ENCODE data around the gene MPPED1. TPM values are rescaled to one million over a fixed set of nuclear protein-coding genes. Genes with fewer than 3 reads are reported as not detected.
A peak's percentile ranks its signal among the peaks of the same experiment; 100 is the strongest.

MPPED1 gene
- total RNA-seq, 1 experiment from 2014 or later = 0.28 TPM

DNA sequence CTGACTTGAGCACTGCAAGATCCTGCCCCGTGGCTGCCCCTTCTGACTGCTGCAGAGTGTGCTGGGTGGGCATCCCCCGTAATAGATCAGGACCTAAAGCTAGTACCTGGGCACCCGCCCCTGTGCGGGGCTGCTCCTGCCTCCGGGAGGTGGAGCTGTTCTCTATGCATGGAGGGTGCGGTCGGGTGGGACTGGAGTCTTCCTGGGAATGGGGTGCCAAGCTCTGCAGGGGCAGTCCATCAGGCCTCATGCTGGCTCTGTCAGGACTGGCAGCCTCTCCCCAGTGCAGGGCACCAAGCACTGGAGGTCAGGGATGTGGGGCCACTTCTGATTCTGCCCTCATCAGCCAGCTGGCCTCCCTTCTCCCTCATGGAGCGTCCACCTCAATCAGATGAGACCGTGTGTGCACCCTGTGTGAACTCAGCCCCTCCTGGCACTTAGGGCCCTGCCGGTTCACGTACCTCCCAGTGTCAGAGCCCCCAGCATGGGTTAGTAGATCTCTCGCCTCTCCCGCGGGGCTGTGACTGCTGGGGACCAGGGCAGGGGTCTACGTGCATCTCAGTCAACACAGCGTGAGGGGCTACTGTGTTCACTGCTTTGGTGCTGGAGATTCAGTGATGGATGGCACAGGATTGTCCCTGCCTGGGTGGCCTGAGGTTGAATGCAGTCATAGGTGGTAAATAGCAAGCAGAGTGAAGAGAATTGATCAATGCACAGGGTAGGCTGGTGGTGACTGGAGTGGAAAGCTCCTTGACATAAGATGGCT, 30.8 kb downstream of the MPPED1 start:
- H3K27ac Mint-ChIP-seq = no peak overlapping the region; a peak in 1 of 7 replicates
- TF ChIP-seq, protein P1, sequence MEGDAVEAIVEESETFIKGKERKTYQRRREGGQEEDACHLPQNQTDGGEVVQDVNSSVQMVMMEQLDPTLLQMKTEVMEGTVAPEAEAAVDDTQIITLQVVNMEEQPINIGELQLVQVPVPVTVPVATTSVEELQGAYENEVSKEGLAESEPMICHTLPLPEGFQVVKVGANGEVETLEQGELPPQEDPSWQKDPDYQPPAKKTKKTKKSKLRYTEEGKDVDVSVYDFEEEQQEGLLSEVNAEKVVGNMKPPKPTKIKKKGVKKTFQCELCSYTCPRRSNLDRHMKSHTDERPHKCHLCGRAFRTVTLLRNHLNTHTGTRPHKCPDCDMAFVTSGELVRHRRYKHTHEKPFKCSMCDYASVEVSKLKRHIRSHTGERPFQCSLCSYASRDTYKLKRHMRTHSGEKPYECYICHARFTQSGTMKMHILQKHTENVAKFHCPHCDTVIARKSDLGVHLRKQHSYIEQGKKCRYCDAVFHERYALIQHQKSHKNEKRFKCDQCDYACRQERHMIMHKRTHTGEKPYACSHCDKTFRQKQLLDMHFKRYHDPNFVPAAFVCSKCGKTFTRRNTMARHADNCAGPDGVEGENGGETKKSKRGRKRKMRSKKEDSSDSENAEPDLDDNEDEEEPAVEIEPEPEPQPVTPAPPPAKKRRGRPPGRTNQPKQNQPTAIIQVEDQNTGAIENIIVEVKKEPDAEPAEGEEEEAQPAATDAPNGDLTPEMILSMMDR (conservative IDR thresholded peaks at IDR 0.05) = no peak
- no peaks in the 10 kb centered on the region for H3K79me2 ChIP-seq (ENCODE audit: insufficient read depth, low read length)
- H3K4me1 ChIP-seq (ENCODE audit: insufficient read depth, low read length) = no peaks in the 10 kb centered on the region
- H3K27ac ChIP-seq (ENCODE audit: insufficient read length, low read depth, low read length) = no peak overlapping the region
- no peaks in the 10 kb centered on the region for H3K79me1 ChIP-seq (ENCODE audit: insufficient read depth, low read depth, low read length, poor library complexity, severe bottlenecking)
- H3K27me3 ChIP-seq (ENCODE audit: insufficient read depth, low read length) = no peaks in the 10 kb centered on the region
- H3K27me3 Mint-ChIP-seq (ENCODE audit: low read depth) = peaks cover 5% of the 10 kb centered on the region
- no peak overlapping the region for H3K14ac ChIP-seq (ENCODE audit: insufficient read depth, low read length)
- H3K23ac ChIP-seq (ENCODE audit: insufficient read length, low read depth, low read length) = no peak overlapping the region
- H4K91ac ChIP-seq (ENCODE audit: insufficient read length, low read depth, low read length) = no peak overlapping the region
- no peak overlapping the region for H4K5ac ChIP-seq (ENCODE audit: insufficient read length, low read depth, low read length)
- no peak overlapping the region for H3K4me2 ChIP-seq (ENCODE audit: insufficient read depth, insufficient read length, low read length)
- peaks cover 7 to 33% of the 10 kb centered on the region in 2 experiments; a peak in 3 of 4 replicates for H3K4me1 Mint-ChIP-seq
- H3K23me2 ChIP-seq (ENCODE audit: insufficient read length, low read depth, low read length, poor library complexity, severe bottlenecking) = no peaks in the 10 kb centered on the region
- H2BK15ac ChIP-seq (ENCODE audit: low read depth, low read length) = no peak overlapping the region
- H3K9me3 ChIP-seq (ENCODE audit: control insufficient read depth, low read depth, low read length) = no peaks in the 10 kb centered on the region
- no peak overlapping the region for H4K8ac ChIP-seq (replicated peaks; ENCODE audit: insufficient read length, low read depth, low read length)
- H3T11ph ChIP-seq (ENCODE audit: low read length) = no peak overlapping the region
- no peak overlapping the region for H3K18ac ChIP-seq (ENCODE audit: insufficient read length, low read depth, low read length)
- DNase-seq = peak; percentile 22
- no peaks in the 10 kb centered on the region for H4K20me1 ChIP-seq (ENCODE audit: control insufficient read depth, insufficient read depth, insufficient read length)
- H3K9ac ChIP-seq (ENCODE audit: extremely low read depth, insufficient read length, low read length) = no peak overlapping the region
- no peak overlapping the region for H3K56ac ChIP-seq (ENCODE audit: insufficient read length, low read depth, low read length)
- H3K4ac ChIP-seq (ENCODE audit: low read depth, low read length) = no peak overlapping the region
- WGBS (ENCODE audit: extremely low coverage, insufficient read length, low lambda C conversion rate) = no CpG with 5 or more reads among the region's 16 CpGs
- no peak overlapping the region for H2BK5ac ChIP-seq (ENCODE audit: insufficient read length, low read length)
- H2BK120ac ChIP-seq (ENCODE audit: low read depth, low read length, poor library complexity, severe bottlenecking) = no peak overlapping the region
- no peak overlapping the region for H2BK20ac ChIP-seq (ENCODE audit: low read depth, low read length, poor library complexity, severe bottlenecking)
- no peaks in the 10 kb centered on the region for H3K9me3 Mint-ChIP-seq
- H2AK5ac ChIP-seq (ENCODE audit: insufficient read length, low read length) = no peak overlapping the region
- H2BK12ac ChIP-seq (ENCODE audit: insufficient read length, low read depth, low read length) = no peak overlapping the region
- no peak overlapping the region for H3K4me3 Mint-ChIP-seq
- no peaks in the 10 kb centered on the region for H3K36me3 Mint-ChIP-seq (ENCODE audit: insufficient read depth in 1 of 3, low read depth in 3 of 3)
- H2AFZ ChIP-seq (ENCODE audit: low read length) = no peak overlapping the region

All from H9 (cell line).